H1 (cell line): Measurements from ENCODE around the gene HSFX4. TPM values are rescaled to one million over a fixed set of nuclear protein-coding genes. Genes with fewer than 3 reads are reported as not detected.

Source experiments
- JUND ChIP-seq: IDR thresholded peaks from 2 replicates; pipeline ENCODE4 v1.6.1; 2011; ENCODE audit warnings: mild to moderate bottlenecking, improper control_type of control experiment, low read length
- RAD21 ChIP-seq, 2 experiments: IDR thresholded peaks in 1 of 2; conservative IDR thresholded peaks in 1 of 2; 2 replicates each; pipeline ENCODE4 v1.6.1; 2011; ENCODE audit warnings: low read depth in 2 of 2, low read length in 2 of 2, improper control_type of control experiment in 1 of 2, inconsistent platforms in 1 of 2, mild to moderate bottlenecking in 1 of 2, moderate library complexity in 1 of 2
- SIRT6 ChIP-seq: IDR thresholded peaks from one replicate; pipeline ENCODE4 v1.7.1; 2012; ENCODE audit warnings: low read length, inconsistent platforms
- SP4 ChIP-seq: IDR thresholded peaks from 2 replicates; pipeline ENCODE4 v1.6.1; 2012; ENCODE audit warnings: low read length, inconsistent platforms
- SUZ12 ChIP-seq: fragments of 200-600 bp; sonication (generic); IDR thresholded peaks from 2 replicates; pipeline ENCODE4 v1.6.1; 2012; ENCODE audit warnings: mild to moderate bottlenecking, inconsistent platforms, low read length, moderate library complexity, mixed read lengths
- polyA plus RNA-seq, 7 experiments: library from polyadenylated mRNA; depleted of rRNA in 3 of 7; stranded (reverse) in 5 of 7; unstranded in 2 of 7; fragments of >200 nt in 5 of 7; fragments of 200-250 nt in 2 of 7; gene quantifications; 1 replicate in 5 of 7; 2 replicates in 1 of 7; 4 replicates in 1 of 7; pipeline versions ENCODE4 v1.2.1 to v1.2.3, GENCODE V29; 2011 to 2013; ENCODE audit warnings: missing spikeins in 2 of 7, mixed read lengths in 2 of 7
- total RNA-seq: library from RNA; stranded (reverse); fragmentation: NEBNext Ultra II Directional; extraction: Animal tissue kit (Norgen Biotek cat#: 25700); gene quantifications from 2 replicates; pipeline ENCODE4 v1.2.1, GENCODE V29; 2021
- TF ChIP-seq, protein P1 (sequence below): IDR thresholded peaks from 2 replicates; pipeline ENCODE4 v1.6.1; 2012; ENCODE audit warnings: inconsistent platforms
- TF ChIP-seq, protein P2 (sequence below): IDR thresholded peaks from 2 replicates; pipeline ENCODE4 v1.6.1; 2011; ENCODE audit warnings: low read depth, mild to moderate bottlenecking, low read length; ENCODE audit not compliant: insufficient read depth

HSFX4 gene
- total and polyA plus RNA-seq, 2 of the 8 experiments (the other 6 are each of a cell fraction or from before 2014, with no cell fraction given), result not detected

DNA sequence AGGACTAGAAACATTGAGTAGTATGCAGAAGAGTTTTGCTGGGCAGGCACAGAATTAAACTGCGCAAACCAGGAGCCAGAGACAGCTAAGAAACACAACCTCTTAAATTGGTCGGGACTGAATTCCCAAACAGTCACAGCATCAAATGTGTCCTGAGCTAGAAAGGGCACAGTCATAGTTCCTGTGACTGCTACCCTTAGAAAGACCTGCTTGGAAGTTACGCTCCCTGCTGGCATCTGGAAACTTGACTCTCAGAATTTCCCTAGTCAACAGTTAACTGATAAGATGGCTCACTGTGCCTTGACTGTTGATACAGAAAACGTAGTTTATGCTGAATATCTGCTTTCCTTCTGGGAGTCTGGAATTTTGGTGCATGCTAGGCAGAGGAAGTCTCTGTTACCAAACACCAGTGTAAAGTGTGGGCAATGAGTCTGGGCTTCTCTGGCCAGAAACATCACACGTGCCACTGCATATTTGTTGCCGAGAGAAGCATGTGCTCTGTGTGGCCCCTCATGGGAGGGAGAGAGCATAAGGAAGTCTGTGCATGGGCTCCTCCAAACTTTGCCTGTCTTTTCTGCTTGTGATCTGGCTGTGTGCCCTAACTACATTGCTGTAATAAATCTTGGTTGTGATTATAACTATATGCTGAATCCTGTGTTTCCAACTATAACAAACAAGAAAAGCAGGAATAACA lies 20.5 kb downstream of the HSFX4 start (continued):
- no peak for TF ChIP-seq SUZ12
- TF ChIP-seq SIRT6, result no peak
- TF ChIP-seq, protein P1, sequence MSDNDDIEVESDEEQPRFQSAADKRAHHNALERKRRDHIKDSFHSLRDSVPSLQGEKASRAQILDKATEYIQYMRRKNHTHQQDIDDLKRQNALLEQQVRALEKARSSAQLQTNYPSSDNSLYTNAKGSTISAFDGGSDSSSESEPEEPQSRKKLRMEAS, result no peak
- TF ChIP-seq RAD21 (IDR thresholded peaks at IDR 0.05 in 1 of 2, conservative IDR thresholded peaks at IDR 0.05 in 1 of 2; ENCODE audit: low read depth in 2 of 2, low read length in 2 of 2), result no peak
- no peak for TF ChIP-seq JUND
- TF ChIP-seq SP4, result no peak
- TF ChIP-seq, protein P2, sequence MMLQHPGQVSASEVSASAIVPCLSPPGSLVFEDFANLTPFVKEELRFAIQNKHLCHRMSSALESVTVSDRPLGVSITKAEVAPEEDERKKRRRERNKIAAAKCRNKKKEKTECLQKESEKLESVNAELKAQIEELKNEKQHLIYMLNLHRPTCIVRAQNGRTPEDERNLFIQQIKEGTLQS, result no peak
